ENCODE results near the gene SLX9.

DNA sequence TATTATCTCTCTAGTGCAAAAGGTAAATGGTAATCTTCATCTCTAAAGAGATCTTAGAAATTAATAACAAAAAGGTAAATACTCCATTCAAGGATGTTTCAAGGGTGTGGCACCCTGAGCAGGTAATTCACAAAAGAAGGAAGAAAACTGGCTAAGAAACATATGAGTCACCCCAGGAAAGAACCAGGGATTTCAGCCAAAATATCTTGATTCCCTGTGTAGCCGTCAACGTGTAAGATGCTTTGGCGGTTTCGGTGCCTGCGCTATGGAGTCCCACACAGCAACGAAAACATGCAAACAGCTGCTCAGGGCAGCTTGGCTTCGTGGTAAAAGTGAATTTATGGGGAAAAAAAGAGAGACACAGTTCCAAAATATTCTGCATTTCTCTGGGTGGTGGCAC lies 22.9 kb upstream of the SLX9 start:
- TF ChIP-seq, protein P1, sequence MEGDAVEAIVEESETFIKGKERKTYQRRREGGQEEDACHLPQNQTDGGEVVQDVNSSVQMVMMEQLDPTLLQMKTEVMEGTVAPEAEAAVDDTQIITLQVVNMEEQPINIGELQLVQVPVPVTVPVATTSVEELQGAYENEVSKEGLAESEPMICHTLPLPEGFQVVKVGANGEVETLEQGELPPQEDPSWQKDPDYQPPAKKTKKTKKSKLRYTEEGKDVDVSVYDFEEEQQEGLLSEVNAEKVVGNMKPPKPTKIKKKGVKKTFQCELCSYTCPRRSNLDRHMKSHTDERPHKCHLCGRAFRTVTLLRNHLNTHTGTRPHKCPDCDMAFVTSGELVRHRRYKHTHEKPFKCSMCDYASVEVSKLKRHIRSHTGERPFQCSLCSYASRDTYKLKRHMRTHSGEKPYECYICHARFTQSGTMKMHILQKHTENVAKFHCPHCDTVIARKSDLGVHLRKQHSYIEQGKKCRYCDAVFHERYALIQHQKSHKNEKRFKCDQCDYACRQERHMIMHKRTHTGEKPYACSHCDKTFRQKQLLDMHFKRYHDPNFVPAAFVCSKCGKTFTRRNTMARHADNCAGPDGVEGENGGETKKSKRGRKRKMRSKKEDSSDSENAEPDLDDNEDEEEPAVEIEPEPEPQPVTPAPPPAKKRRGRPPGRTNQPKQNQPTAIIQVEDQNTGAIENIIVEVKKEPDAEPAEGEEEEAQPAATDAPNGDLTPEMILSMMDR (conservative IDR thresholded peaks at IDR 0.05) = no peak
- TF ChIP-seq ZFX (IDR thresholded peaks at IDR 0.05) = no peak

Measured in C4-2B (cell line).